PFSK-1 (cell line): ENCODE results near the gene XPO6.

Source experiments
- FOXP2 ChIP-seq: optimal IDR thresholded peaks from 2 replicates; pipeline ENCODE3; 2011; ENCODE audit warnings: borderline replicate concordance, control low read depth, inconsistent platforms; ENCODE audit not compliant: insufficient read depth; ENCODE audit errors: extremely low read length, extremely low read depth
- POLR2AphosphoS5 ChIP-seq: IDR thresholded peaks from 2 replicates; pipeline ENCODE4 v1.6.1; 2012; ENCODE audit warnings: low read depth, mild to moderate bottlenecking, control low read depth, low read length, moderate library complexity
- REST ChIP-seq, 2 experiments: IDR thresholded peaks; 2 replicates each; pipeline versions ENCODE4 v1.6.1 to v1.8.0; 2011 to 2012; ENCODE audit warnings: low read depth in 2 of 2, low read length in 2 of 2, control low read depth in 1 of 2, inconsistent platforms in 1 of 2, mild to moderate bottlenecking in 1 of 2, moderate library complexity in 1 of 2; ENCODE audit not compliant: insufficient read depth in 1 of 2
- SIN3A ChIP-seq: IDR thresholded peaks from 2 replicates; pipeline ENCODE4 v1.6.1; 2012; ENCODE audit warnings: mild to moderate bottlenecking, low read length, moderate library complexity, borderline replicate concordance; ENCODE audit not compliant: insufficient read depth
- TAF1 ChIP-seq: IDR thresholded peaks from 2 replicates; pipeline ENCODE4 v1.6.1; 2012; ENCODE audit warnings: low read length, control low read depth, borderline replicate concordance; ENCODE audit not compliant: insufficient read depth

XPO6 gene

GRCh38 chr16:28110479-28110878, 101.3 kb downstream of the XPO6 start:
- TF ChIP-seq FOXP2 (no peak), SIN3A (no peak), REST (IDR thresholded peaks at IDR 0.05; ENCODE audit: insufficient read depth in 1 of 2, low read depth in 2 of 2, low read length in 2 of 2) (no peak), TAF1 (no peak), POLR2AphosphoS5 (no peak)

- TF ChIP-seq FOXP2 (no peak), TAF1 (no peak), POLR2AphosphoS5 (no peak), SIN3A (no peak), REST (IDR thresholded peaks at IDR 0.05; ENCODE audit: insufficient read depth in 1 of 2, low read depth in 2 of 2, low read length in 2 of 2) (no peak)
Measured at GRCh38 chr16:28110074-28110473, 101.7 kb downstream of the XPO6 start.

GRCh38 chr16:28108590-28109247, 103.0 kb downstream of the XPO6 start:
- TF ChIP-seq POLR2AphosphoS5: no peak
- TF ChIP-seq TAF1: no peak
- TF ChIP-seq FOXP2: no peak
- no peak for TF ChIP-seq REST (IDR thresholded peaks at IDR 0.05; ENCODE audit: insufficient read depth in 1 of 2, low read depth in 2 of 2, low read length in 2 of 2)
- TF ChIP-seq SIN3A: no peak

- no peak for TF ChIP-seq TAF1
- no peak for TF ChIP-seq SIN3A
- no peak for TF ChIP-seq REST (IDR thresholded peaks at IDR 0.05; ENCODE audit: insufficient read depth in 1 of 2, low read depth in 2 of 2, low read length in 2 of 2)
- no peak for TF ChIP-seq FOXP2
- no peak for TF ChIP-seq POLR2AphosphoS5
Measured at GRCh38 chr16:28107232-28107631, 104.5 kb downstream of the XPO6 start.
